ENCODE data around the gene VAMP5. TPM values are rescaled to one million over a fixed set of nuclear protein-coding genes. Genes with fewer than 3 reads are reported as not detected.
A peak's percentile ranks its signal among the peaks of the same experiment; 100 is the strongest.

The VAMP5 gene
- total RNA-seq, 1 donor from 2014 or later = 42.5 TPM

- Histone ChIP-seq H3K36me3 (peaks cover 0 to 53% of the 10 kb centered on the region in 2 donors), H3K4me3 (no peak overlapping the region), H3K9me3 (no peaks in the 10 kb centered on the region), H3K27me3 (no peaks in the 10 kb centered on the region), H3K4me1 (peaks cover 3% of the 10 kb centered on the region), H3K27ac (peak overlapping the region; percentile 57)
- intact Hi-C loops (cut with DNase I) = loop anchor here (10.0 kb wide), 1 partner anchor 55 kb away; the partner anchor contains the start of gene TMEM150A
- no peak for TF ChIP-seq CTCF (IDR thresholded peaks at IDR 0.05)
- TF ChIP-seq POLR2AphosphoS5 (IDR thresholded peaks at IDR 0.05; ENCODE audit: insufficient read depth in 1 of 2, low read depth in 1 of 2) = no peak
- TF ChIP-seq POLR2A (IDR thresholded peaks at IDR 0.05) = no peak
- DNase-seq (ENCODE audit: extremely low spot score in 2 of 2) = no peak
Observed at GRCh38 chr2:85549826-85550225, 34.4 kb upstream of the VAMP5 start.

GRCh38 chr2:85550486-85550885 lies 33.7 kb upstream of the VAMP5 start:
- H3K36me3 ChIP-seq = peaks cover 0 to 54% of the 10 kb centered on the region in 2 donors
- H3K4me1 ChIP-seq = no peaks in the 10 kb centered on the region

GRCh38 chr2:85551698-85552678 lies 32.2 kb upstream of the VAMP5 start:
- H3K27ac ChIP-seq = peak overlapping the region; percentile 21
- no peaks in the 10 kb centered on the region for H3K9me3 ChIP-seq
- no peaks in the 10 kb centered on the region for H3K4me1 ChIP-seq
- DNase-seq (ENCODE audit: extremely low spot score in 2 of 2) = no peak
- H3K27me3 ChIP-seq = no peaks in the 10 kb centered on the region
- peaks cover 0 to 54% of the 10 kb centered on the region in 2 donors for H3K36me3 ChIP-seq
- TF ChIP-seq POLR2AphosphoS5 (IDR thresholded peaks at IDR 0.05; ENCODE audit: insufficient read depth in 1 of 2, low read depth in 1 of 2) (peak in 1 of 2 donors; percentile 56), CTCF (IDR thresholded peaks at IDR 0.05) (peak; percentile 90 to 96 (median 96)), POLR2A (IDR thresholded peaks at IDR 0.05) (no peak)
- intact Hi-C loops (cut with DNase I) = loop anchor here (1.0 kb wide), 1 partner anchor 130 kb away; no protein-coding TSS in a partner anchor
- H3K4me3 ChIP-seq = no peak overlapping the region

More at GRCh38 chr2:85550486-85550885, 33.7 kb upstream of the VAMP5 start:
- no peak overlapping the region for H3K4me3 ChIP-seq
- H3K9me3 ChIP-seq = no peaks in the 10 kb centered on the region
- H3K27ac ChIP-seq = peak overlapping the region; percentile 57
- no peaks in the 10 kb centered on the region for H3K27me3 ChIP-seq
- TF ChIP-seq POLR2AphosphoS5 (IDR thresholded peaks at IDR 0.05; ENCODE audit: insufficient read depth in 1 of 2, low read depth in 1 of 2) = no peak
- TF ChIP-seq CTCF (IDR thresholded peaks at IDR 0.05) = no peak
- TF ChIP-seq POLR2A (IDR thresholded peaks at IDR 0.05) = no peak
- DNase-seq (ENCODE audit: extremely low spot score in 2 of 2) = no peak
- intact Hi-C loops (cut with DNase I) = no loop called here

GRCh38 chr2:85553184-85553583 lies 31.0 kb upstream of the VAMP5 start:
- peaks cover 0 to 55% of the 10 kb centered on the region in 2 donors for H3K36me3 ChIP-seq

More at GRCh38 chr2:85553184-85553583, 31.0 kb upstream of the VAMP5 start:
- DNase-seq (ENCODE audit: extremely low spot score in 2 of 2) = no peak
- intact Hi-C loops (cut with DNase I) = no loop called here
- no peak for TF ChIP-seq CTCF (IDR thresholded peaks at IDR 0.05)
- no peak for TF ChIP-seq POLR2A (IDR thresholded peaks at IDR 0.05)
- no peak for TF ChIP-seq POLR2AphosphoS5 (IDR thresholded peaks at IDR 0.05; ENCODE audit: insufficient read depth in 1 of 2, low read depth in 1 of 2)
- Histone ChIP-seq H3K27me3 (no peaks in the 10 kb centered on the region), H3K4me3 (no peak overlapping the region), H3K27ac (no peak overlapping the region), H3K9me3 (no peaks in the 10 kb centered on the region), H3K4me1 (no peaks in the 10 kb centered on the region)

Measured in vagina (tissue), 2 donors.